ENCODE measurements around the gene STK32A.

STK32A gene

DNA sequence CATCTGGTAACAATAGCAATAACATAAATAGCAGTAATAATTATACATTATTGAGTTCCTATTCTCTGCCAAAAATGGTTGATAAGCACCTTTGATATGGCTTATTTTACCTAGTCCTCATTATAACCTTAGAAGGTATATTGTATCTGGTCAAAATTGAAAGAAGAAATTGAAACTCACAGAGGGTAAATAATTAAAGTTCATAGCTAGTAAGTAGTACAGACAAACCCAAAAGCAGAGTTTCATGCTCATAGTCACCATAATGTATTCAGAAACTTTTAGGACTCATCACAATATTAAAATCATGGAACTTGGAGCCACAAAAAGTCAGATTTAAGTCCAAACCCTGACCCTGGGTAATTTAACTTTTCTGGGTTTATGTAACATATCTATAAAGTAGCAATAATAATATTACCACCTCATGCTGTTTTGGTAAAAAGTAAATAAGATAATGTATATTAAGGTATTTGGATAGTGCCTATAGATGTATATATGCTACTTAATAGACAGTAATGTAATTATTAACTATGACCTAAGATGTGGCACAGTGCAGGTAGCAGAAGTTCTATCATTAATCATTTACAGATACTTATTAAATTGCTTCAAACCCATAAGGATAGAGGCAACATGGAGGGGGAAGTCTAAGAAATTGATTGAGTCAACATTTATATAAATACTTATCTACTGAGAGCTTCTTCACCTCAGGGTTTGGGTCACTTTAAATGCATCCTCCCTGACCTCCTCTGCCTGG is 32.4 kb downstream of the STK32A start:
- DNase-seq = no peak

DNA sequence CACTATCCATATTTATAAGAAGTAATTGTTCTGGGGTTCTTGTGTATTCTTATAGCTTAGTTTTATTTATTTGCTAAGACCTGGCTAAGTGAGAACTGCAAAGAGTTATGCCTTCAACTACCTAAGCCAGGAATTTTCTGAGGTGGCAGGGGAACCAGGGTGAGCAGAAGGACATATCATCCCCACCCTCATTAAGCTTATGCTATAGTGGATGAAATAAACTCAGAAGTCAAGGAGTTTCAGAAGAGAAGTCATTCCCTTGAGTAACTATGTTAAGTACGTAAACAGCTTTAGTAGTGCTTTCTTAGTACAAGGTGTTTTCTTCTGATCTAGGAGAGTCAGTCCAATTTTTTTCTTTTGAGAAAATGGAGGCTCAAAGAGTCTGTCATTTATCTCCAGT is 41.7 kb downstream of the STK32A start:
- DNase-seq = no peak

DNA sequence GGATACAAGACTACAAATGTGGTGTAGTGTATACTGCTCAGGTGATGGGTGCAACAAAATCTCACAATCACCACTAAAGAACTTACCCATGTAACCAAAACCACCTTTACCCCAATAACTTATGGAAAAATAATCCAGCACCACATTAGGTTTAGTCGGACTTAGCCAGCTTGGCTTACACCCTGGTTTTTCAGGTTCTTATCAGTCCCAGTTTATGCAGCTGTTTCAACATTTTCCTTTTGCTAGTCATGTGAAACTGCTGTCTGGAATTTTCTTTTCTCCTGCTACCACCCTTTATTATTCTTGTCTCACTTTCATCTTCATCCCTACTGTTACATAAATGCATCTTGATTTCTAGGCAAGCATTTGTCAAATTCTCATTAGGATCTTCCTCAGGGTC is 51.5 kb downstream of the STK32A start:
- no peak for DNase-seq

DNA sequence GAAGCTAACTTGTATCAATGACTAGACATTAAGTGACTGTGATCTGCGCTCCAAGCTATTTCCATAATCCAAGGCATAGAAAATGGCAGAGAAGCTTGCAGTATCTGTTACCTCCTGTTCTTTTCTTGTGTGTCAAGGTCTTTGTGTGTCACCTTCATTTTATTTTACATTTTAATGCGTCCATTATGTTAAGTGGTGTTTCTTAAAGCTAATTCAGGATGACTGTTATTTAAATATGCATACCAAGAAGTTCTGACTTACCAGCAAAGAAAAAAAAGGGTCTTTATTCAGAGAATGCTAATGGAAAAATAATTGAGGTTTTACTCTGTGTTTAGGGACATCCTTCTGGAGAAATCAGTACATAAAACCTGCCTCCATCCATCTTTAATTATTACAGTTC is 52.3 kb downstream of the STK32A start:
- DNase-seq = no peak

DNA sequence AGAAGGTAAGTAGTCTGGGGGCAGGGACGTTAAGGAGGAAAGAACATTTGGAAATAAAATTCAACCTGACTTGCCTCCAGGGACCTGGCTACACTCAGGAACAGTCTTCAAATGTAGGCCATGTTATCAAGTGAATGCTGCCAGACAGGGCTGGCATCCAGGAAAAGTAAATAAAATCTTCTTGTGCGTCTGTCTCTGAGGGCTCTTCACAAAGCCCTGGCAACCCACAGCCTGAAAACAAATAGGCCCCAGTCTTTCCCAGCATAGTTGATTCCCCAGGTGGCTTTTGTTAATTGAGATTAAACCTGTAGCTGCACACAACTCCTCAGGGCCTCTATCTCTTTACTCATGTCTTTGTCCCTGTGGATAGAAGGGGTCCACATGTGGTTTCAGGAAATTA is 55.4 kb downstream of the STK32A start:
- DNase-seq = no peak

DNA sequence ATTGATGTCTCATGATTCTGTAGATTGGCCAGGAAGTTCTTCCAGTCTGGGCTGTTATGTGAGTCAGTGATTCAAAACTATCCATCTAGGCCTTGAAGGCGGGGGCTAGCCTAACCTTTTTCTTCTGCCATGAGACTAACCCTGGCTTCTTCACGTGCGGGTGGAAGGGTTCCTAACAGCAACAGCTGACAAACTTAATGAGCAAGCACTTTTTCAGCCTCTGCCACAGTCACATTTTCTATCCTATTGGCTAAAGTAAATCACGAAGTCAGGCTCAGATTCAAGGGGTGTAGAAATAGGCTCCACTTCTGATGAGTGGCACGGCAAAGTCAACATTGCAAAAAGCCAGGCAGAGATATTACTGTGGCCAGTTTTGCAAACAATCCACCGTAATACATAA is 68.4 kb downstream of the STK32A start:
- no peak for DNase-seq

DNA sequence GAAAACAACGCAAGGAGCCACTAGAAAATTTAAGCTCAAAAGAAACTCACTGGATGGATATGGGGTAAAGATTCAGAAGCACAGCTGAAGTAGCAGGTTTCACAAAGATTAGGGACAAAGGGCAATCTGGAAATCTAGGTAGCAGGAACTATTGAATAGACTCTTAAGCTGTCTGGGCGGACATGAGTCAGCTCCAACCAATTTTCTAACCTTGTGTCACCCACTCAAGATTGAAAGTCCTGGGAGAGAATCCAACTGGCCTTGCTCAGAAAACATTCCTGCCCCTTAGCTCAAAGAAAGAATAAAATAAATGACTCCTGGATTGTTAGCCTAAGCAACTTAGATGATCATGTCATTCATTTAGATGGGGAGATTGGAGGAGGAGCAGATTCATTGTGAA is 69.2 kb downstream of the STK32A start:
- DNase-seq = no peak

DNA sequence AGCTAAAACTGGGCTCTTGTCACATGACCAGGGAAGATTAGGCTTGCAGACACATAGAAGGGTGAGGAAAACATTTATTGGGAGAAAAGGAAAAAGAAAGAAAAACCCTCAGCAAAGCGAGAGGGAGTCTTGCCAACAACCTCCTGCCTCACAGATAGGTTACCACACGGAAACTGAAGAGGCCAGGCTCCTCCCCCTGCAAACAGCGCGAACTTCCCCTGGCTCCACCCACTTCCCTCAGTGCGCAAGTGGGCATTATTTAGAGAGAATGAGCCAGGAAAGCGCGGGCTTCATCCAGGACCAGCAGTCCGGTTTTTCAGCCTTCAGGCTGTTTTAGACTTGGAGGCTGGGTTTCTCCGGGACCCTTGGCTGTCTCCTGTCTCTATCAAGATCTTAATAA is 70.3 kb downstream of the STK32A start:
- no peak for DNase-seq

DNA sequence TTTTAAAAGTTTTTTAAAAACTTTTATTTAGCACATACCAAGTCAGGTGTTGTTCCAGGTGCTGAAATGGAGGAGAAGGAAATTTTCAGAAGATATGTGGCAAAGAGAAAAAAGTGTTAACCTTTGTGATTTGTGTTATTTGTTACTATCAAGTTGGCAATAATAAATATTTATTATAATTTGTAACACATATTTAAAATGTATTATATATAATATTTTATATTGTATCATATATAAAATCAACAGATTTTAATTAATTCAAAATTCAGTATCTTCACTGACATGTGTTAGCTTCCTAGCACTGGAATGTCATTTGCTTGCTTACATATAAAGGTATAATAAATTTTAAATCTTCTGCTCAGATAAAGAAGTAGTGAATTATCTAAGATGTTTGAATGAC is 71.5 kb downstream of the STK32A start:
- DNase-seq = no peak

DNA sequence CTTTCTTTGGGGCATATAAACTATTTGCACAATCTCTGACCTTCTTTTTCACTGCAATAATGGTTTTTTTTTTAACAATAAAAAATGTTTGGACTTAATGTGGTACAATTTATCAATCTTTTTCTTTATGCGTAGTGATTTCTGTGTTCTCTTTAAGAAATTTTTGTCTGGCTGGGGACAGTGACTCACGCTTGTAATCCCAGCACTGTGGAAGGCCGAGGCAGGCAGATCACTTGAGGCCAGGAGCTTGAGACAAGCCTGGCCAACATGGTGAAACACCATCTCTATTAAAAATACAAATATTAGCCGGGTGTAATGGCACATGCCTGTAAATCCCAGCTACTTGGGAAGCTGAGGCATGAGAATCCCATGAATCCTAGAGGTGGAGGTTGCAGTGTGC is 72.3 kb downstream of the STK32A start:
- no peak for DNase-seq

DNA sequence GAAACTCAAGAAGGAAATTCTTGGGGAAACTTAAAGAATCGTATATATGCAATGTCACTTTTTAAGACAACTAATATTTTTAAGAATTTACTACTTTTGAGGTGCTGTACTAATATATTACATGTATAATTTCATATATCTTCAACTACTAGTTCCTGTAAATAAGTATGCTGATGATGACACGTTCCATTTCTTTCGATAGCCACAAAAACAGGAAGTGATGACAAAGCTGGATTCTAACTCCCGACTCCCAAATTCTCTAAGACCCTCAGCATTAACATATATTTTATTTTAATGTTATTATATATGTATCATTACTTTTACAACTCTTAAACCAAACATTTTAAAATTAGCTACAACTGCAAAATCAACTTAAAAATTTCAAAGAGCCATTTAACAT is 74.8 kb downstream of the STK32A start:
- no peak for DNase-seq

DNA sequence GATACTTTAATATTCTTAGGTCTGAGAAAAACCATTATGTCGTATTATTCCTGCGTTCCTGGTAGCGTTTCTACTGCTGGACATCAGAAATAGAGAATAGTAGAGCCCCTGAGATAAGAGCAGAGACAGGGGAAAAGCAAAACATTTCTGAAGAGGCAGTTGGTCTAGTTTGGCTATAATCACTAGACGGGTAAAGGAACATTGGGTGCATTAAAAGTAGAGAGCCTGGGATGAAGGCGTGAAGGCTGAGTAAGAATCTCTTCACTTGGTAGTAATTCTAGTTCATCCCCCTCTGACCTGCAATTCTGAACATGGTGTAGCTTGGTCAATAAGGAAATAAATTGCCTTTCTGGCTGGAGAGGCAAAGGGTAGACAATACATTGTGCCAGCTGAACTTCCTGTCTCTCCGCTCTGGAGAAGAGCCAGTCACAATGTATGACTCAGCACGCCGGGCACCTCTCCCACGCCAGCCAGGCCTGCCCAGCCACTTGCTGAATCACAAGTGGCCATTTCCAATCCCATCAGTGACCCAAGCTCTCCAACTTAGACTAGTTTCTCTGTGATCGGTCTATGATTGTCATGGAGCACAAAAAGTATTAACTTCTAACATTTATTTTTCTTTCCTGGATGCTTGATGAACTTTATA is 75.4 kb downstream of the STK32A start:
- no peak for DNase-seq

DNA sequence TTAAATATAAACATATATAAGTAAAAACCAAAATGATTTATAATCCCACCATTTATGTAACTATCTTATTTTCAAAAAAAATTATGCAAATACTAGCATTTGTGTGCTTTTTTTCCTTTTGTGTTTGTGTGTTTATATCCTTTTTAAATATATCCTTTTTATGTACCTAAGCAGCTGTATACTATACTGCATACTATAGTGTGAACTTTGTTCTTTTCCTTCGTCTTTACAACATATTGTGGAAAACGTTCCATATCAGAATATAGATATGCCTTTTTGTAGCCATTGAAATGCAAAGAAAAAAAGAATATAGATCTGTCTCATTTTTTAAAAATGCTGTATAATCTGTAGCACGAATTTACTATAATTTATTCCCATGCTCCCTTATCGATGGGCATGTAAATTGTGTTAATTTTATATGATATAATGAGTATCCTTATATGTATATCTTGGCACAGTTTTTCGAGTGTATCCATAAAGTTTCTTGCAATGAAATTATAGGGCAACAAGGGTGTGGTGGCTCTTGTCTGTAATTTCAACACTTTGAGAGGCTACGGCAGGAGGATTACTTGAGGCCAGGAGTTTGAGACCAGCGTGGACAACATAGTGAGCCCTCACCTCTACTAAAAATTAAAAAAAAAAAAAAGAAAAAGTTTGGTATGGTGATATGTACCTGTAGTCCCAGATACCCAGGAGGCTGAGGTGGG is 83.3 kb downstream of the STK32A start:
- no peak for DNase-seq

DNA sequence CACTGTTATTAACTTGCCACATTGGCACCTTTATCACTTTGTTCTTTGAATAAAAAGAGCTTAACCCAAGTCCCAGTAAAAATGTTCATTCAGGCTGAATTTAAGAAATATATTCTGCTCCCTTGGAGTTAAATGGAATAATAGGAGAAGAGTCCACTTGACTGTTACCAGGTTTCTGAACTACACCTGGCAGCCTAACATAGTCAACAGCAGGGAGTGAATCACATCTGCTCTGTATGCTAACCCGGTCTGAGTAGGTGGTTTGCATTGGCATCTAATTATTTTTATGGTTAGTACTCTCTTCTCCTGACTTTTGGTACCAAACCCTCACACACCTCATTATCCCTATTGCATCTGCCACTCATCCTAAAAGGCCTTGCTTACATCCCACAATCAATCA is 86.7 kb downstream of the STK32A start:
- DNase-seq = no peak

DNA sequence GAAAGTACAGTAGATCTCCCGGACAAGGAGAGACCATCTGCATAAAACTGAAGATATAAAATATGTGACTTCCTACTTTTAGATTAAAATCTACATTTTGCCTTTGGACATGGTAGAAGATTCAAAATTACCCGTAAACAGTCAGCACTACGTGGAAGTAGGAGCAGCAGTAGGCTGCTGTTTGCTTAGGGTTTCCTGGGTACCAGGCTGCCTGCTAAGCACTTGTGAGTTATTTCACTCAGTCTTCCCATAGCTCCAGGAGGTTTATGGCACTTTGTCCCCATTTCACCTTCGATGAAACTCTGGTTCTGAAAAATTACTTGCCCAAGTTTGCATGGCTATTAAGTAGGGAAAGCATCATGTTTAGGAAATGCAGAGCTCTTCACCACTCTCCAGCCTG is 92.6 kb downstream of the STK32A start:
- DNase-seq = no peak

DNA sequence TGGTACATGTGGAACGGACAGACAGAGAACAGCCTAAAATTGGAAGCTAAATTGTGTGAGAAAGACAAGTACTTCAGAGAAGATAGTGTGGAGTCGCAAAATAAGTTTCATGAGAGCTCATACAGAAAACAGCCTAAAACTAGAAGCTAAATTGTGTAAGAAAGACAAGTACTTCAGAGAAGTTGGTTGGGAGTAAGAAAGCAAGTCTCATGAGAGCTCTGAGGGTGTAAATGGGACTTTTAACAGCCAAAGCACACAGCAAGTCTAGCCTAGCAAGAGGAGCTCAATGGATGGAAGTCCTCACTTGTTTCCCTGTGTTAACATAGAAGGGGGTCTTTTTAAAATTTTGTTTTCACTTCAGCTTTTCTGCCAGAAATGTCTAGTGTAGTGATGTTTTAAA is 93.1 kb downstream of the STK32A start:
- no peak for DNase-seq

DNA sequence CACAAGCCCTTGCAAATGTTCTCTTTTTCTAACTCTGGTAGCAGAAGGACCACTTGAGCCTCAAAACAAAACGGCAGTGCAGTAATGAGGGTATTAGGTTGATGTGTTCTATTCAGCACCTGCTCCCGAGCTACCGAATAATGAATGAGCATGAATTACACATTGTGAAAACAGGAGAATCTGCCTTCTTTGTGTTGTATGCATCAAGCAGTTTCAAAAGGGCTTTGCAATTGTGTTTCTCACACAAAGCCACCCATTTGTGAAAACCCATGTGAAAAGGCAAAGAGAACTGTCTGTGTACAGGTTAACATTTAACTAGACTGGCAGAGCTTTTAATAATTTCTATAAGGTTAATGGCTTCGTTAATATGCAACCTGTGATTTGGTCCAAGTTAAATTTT is 97.8 kb downstream of the STK32A start:
- DNase-seq = no peak

DNA sequence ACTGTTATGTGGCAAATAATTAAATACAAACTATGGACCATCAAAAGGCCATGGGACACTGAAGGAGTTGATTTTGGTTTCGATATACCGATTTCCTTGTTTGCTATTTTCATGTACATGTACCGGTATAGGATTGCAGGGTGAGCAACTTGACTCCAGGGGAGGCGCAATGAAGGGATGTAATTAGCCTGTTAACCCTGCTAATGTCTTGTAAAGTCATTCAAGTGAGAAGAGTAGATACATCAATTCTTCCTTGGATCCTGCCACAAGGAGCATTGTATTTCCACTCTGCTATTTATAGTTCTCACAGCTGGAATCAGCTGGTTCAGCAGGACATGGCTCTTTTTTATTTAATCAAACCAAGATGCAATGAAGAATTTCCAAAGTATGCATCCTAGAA is 102.0 kb downstream of the STK32A start:
- DNase-seq = no peak

DNA sequence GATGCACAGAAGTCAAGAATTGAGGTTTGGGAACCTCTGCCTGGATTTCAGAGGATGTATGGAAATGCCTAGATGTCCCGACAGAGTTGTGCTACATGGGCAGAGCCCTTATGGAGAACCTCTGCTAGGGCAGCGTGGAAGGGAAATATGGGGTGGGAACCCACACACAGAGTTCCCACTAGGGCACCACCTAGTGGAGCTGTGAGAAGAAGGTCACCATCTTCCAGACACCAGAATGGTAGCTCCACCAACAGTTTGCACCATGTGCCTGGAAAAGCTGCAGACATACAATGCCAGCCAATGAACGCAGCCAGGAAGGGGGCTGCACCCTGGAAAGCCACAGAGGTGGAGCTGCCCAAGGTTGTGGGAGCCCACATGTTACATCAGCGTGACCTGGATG is 104.5 kb downstream of the STK32A start:
- DNase-seq = no peak

DNA sequence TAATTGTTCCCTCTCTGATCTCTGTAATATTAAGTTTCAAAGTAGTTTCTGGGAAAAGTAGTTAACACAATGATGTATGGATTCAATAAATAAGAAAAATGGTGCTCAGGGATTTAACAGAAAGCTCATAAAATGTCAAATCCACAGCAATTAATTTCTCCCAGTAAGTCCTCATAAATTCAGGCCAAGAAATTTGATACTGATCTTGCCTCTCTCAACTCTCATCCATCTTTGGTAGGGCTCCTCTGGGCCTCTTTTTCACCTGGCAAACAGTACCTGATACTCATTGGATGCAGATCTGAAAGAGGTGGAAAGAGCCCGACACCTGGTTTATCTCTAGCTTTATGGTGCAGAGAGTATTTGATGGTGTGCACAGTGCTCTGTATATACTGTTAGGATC is 106.1 kb downstream of the STK32A start:
- DNase-seq = no peak

DNA sequence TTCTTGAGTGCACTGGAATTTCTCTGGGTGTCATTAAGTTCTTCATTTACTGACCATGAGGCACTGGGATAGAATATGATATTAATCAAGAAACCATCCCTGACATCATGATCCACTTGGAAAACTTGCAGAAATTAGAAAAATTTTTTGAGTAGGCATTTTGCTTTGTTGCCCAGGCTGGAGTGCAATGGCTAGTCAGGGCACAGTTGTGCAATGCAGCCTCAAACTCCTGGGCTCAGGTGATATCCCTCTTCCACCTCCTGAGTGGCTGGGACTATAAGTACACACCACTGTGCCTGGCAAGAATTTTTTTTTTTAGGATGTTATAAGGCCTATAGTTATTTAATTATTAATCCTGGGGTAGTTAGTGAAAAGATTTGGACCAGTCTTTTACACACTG is 106.5 kb downstream of the STK32A start:
- no peak for DNase-seq

DNA sequence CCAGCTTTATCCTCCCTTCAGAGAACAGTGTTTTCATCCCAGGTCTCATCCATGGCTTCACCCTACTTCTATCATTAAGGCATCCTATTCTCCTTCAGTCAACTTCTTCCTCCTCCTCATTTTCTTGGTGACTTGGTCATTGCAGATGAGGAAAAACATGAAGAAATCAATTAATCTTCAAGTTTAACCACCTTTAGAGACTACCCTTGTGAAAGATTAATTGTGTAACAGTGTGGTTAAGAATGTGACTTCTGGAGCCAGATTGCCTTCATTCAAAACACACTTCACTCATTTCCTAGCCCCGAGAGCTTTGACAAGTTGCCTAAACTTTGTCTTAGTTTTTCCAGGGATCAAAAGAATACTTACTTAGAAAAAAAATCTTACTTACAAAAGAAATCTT is 110.0 kb downstream of the STK32A start:
- no peak for DNase-seq

DNA sequence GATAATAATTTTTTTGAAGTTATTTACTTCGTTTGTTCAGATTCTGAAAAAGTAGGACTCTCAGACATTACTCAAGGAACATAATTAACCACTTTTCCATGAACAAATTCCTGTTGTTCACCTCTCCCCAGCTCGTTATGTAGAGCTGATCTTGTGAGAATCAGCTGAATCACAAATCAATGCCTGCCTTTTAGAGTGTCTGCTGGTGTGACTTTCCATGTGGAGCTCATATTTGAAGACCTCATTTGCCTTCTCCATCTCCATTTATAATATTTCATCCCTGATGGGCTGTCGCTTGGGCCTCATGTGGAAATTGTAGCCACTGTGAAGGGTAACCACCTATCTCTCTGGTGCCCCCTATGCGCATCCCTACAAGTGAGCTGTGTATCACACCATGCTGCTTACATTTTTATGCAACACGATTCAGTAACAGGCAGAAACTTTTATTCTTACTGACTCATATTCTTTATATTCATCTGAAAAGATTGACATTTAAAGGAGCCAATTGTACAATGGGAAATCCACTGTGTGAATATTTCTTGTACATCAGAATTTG is 111.3 kb downstream of the STK32A start:
- DNase-seq = no peak

DNA sequence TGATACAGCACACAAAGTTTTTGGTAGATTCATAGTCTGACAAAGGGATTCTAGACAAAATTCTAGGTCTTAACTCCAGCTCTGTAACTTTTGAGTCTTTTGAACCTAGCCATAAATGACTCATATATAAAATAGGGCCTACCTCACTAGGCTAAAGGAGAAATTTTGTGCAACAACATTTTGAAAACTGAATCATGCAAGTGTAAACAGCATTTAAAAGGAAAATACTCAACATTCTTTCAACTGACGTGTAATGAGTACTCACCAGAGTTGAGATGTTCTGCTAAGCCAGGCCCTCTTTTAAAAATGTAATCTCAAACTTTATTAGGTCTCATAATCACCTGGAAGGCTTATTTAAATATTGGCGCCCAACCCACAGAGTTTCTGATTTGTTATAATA is 113.2 kb downstream of the STK32A start:
- DNase-seq = no peak
